ENCODE measurements around the gene DUSP9.

DNA sequence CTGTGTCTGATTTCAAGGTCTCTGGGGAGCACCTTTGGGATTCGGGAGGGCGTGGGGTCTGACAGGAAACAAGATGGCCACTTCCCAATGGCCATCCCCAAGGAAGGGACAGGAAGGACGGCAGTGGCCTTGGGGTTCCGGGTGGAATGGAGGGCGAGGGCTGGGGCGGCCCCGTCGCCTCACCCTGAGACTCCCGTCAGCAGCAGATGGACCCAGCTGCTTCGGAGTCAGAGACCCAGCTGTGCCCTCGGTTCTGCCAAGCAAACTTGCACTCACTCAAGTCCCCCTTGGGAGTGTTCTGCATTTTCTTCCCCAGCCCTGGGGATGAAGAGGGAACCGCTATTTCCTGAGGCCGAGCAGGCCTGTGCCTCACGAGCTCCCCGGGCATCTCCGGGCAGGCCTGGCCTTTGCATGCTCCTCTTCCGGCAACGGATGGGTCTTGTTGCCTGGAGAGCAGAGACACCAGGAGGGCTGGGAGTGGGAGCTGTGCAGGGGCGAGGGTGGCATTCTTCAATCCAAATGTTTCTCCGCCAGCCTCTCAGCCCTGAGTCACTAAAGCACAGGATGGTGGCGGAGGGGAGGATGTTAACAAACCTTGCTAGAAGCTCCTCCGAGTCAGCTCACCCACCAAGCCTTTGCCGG is 6.8 kb upstream of the DUSP9 start:
- TF ChIP-seq POLR2A (IDR thresholded peaks at IDR 0.05; ENCODE audit: low read depth, low read length): no peak
- no peak for TF ChIP-seq POLR2AphosphoS5 (IDR thresholded peaks at IDR 0.05; ENCODE audit: low read depth, low read length)
- no peak for TF ChIP-seq TAF1 (IDR thresholded peaks at IDR 0.05; ENCODE audit: borderline replicate concordance, low read depth, low read length)

Data from GM12892 (cell line).